HG03571 (cell line): ENCODE results near the gene KYAT1.
A peak's percentile ranks its signal among the peaks of the same experiment; 100 is the strongest.
"Not testable (repeated sequence)": the region's sequence is repeated elsewhere in the genome, so short reads cannot be mapped to it uniquely, and the experiment has no call there.

Experiments
- ATAC-seq: cut with Tn5 transposase; IDR thresholded peaks from one replicate; pipeline ENCODE4 v1.9.1; 2021; ENCODE audit not compliant: unreplicated experiment

The KYAT1 gene

GRCh38 chr9:128843171-128843570 is 38.6 kb downstream of the KYAT1 start:
- ATAC-seq: not testable (repeated sequence)

- ATAC-seq: no peak
Observed at GRCh38 chr9:128841694-128842492, 39.9 kb downstream of the KYAT1 start.

GRCh38 chr9:128840524-128840923 is 41.2 kb downstream of the KYAT1 start:
- no peak for ATAC-seq

- ATAC-seq: no peak
Observed at GRCh38 chr9:128838338-128838737, 43.4 kb downstream of the KYAT1 start.

GRCh38 chr9:128836509-128837145 is 45.1 kb downstream of the KYAT1 start:
- ATAC-seq: no peak

GRCh38 chr9:128835246-128836210 is 46.2 kb downstream of the KYAT1 start:
- no peak for ATAC-seq

- no peak for ATAC-seq
Observed at GRCh38 chr9:128833696-128834095, 48.1 kb downstream of the KYAT1 start.

GRCh38 chr9:128829477-128830251 is 52.1 kb downstream of the KYAT1 start, which contains the start of gene SPOUT1:
Gene SPOUT1, minus strand, starts transcription at chr9:128829794. Its CDS starts 14 bp downstream, at chr9:128829780.
- peak; percentile 95 for ATAC-seq

GRCh38 chr9:128828719-128829452 is 52.9 kb downstream of the KYAT1 start:
- ATAC-seq: peak; percentile 2

- no peak for ATAC-seq
Observed at GRCh38 chr9:128828267-128828666, 53.5 kb downstream of the KYAT1 start.

- ATAC-seq: no peak
Observed at GRCh38 chr9:128825923-128826700, 55.6 kb downstream of the KYAT1 start.

GRCh38 chr9:128824911-128825310 is 56.8 kb downstream of the KYAT1 start:
- no peak for ATAC-seq

- no peak for ATAC-seq
Observed at GRCh38 chr9:128823903-128824406, 57.8 kb downstream of the KYAT1 start.

- ATAC-seq: no peak
Observed at GRCh38 chr9:128823362-128823902, 58.3 kb downstream of the KYAT1 start.

GRCh38 chr9:128822407-128823042 is 59.2 kb downstream of the KYAT1 start:
- ATAC-seq: no peak

- ATAC-seq: no peak
Observed at GRCh38 chr9:128821584-128822406, 60.0 kb downstream of the KYAT1 start.
